ENCODE results near the gene FAM209B.

- TF ChIP-seq ZNF274 (IDR thresholded peaks at IDR 0.05; ENCODE audit: low read depth, low read length), result no peak
- no peak for TF ChIP-seq YY1 (IDR thresholded peaks at IDR 0.05; ENCODE audit: insufficient read depth, insufficient read length)
- TF ChIP-seq SUZ12 (IDR thresholded peaks at IDR 0.05; ENCODE audit: extremely low read depth, insufficient read depth, insufficient read length), result no peak
Observed at GRCh38 chr20:56516631-56517030, 16.4 kb upstream of the FAM209B start.
